Epithelial cell of proximal tubule (primary cell): ENCODE measurements around the gene TMEM212. TPM values are rescaled to one million over a fixed set of nuclear protein-coding genes. Genes with fewer than 3 reads are reported as not detected.

Source experiments
- DNase-seq: peaks from one replicate; pipeline ENCODE4 v3.0.0-alpha.2; 2011; ENCODE audit warnings: low read depth
- H3K4me3 ChIP-seq: 2 replicates; pipeline ENCODE4 v1.5.1; 2011; ENCODE audit warnings: low read depth, mild to moderate bottlenecking, low read length
- total RNA-seq: library from RNA; depleted of rRNA; stranded (reverse); fragments of >200 nt; gene quantifications from 2 replicates; pipeline ENCODE4 v1.2.3, GENCODE V29; 2015
- TF ChIP-seq, protein P1 (sequence below): conservative IDR thresholded peaks from 2 replicates; pipeline ENCODE4 v1.5.1; 2012; ENCODE audit warnings: low read depth, mild to moderate bottlenecking, low read length

TMEM212 gene
- total RNA-seq, 1 donor from 2014 or later, result not detected

GRCh38 chr3:171888466-171888865, 45.3 kb downstream of the TMEM212 start:
- TF ChIP-seq, protein P1, sequence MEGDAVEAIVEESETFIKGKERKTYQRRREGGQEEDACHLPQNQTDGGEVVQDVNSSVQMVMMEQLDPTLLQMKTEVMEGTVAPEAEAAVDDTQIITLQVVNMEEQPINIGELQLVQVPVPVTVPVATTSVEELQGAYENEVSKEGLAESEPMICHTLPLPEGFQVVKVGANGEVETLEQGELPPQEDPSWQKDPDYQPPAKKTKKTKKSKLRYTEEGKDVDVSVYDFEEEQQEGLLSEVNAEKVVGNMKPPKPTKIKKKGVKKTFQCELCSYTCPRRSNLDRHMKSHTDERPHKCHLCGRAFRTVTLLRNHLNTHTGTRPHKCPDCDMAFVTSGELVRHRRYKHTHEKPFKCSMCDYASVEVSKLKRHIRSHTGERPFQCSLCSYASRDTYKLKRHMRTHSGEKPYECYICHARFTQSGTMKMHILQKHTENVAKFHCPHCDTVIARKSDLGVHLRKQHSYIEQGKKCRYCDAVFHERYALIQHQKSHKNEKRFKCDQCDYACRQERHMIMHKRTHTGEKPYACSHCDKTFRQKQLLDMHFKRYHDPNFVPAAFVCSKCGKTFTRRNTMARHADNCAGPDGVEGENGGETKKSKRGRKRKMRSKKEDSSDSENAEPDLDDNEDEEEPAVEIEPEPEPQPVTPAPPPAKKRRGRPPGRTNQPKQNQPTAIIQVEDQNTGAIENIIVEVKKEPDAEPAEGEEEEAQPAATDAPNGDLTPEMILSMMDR, result no peak
- H3K4me3 ChIP-seq, result no peak overlapping the region
- no peak for DNase-seq

- no peak for DNase-seq
- no peak overlapping the region for H3K4me3 ChIP-seq
- TF ChIP-seq, protein P1, result no peak
Measured at GRCh38 chr3:171890398-171890797, 47.2 kb downstream of the TMEM212 start.

GRCh38 chr3:171892457-171892856, 49.3 kb downstream of the TMEM212 start:
- DNase-seq, result no peak
- H3K4me3 ChIP-seq, result no peak overlapping the region
- TF ChIP-seq, protein P1, result no peak

DNA sequence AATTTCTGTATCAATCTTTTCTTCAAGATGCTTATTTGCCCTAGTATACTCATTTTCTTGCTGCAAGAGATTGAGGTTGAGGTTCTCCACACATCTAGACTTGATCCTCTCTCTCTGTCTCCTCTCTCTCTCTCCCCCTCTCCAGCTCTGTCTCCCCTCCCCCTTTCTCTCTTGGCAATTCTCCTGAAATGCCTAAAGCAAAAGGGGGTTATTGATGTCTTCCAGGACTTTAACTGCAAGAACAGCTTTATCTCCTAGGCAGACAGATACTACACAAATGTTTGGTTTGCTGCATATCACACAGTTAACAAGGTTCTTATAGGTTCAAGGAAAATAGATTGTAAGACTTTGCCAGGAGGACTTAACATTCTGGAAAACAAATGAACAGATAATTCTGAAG, 52.1 kb downstream of the TMEM212 start:
- TF ChIP-seq, protein P1, result no peak

GRCh38 chr3:171895900-171896299, 52.8 kb downstream of the TMEM212 start:
- no peak for DNase-seq
- no peak overlapping the region for H3K4me3 ChIP-seq
- TF ChIP-seq, protein P1, result no peak

More for the DNA sequence above, 52.1 kb downstream of the TMEM212 start:
- no peak for DNase-seq
- no peak overlapping the region for H3K4me3 ChIP-seq

GRCh38 chr3:171896316-171896715, 53.2 kb downstream of the TMEM212 start:
- TF ChIP-seq, protein P1, result no peak
- no peak overlapping the region for H3K4me3 ChIP-seq
- DNase-seq, result no peak

DNA sequence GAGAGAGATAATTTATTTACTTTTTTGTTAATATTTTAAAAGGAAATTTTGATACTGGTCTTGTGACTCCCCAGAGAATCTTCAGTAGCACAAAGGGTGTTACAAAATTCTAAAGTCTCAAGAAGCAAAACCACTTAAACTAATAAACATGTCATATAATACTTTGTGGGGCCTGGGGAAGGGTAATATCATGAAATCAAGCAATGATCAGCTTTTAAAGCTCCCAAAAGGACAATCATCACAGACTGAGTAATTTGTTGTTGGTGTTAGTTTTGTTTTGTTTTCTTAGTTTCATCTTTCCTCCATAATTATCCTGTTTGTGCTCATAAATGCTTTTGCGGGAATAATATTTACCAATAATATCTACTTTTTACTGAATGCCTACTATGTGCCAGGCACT, 55.0 kb downstream of the TMEM212 start:
- no peak overlapping the region for H3K4me3 ChIP-seq
- TF ChIP-seq, protein P1, result no peak
- no peak for DNase-seq
